Raji (cell line): ENCODE measurements around the gene TMUB1.

Experiments used
- POLR2A ChIP-seq: IDR thresholded peaks from 2 replicates; pipeline ENCODE4 v1.6.1; 2011; ENCODE audit warnings: low read depth, low read length, control low read depth; ENCODE audit not compliant: insufficient read depth

The TMUB1 gene

DNA sequence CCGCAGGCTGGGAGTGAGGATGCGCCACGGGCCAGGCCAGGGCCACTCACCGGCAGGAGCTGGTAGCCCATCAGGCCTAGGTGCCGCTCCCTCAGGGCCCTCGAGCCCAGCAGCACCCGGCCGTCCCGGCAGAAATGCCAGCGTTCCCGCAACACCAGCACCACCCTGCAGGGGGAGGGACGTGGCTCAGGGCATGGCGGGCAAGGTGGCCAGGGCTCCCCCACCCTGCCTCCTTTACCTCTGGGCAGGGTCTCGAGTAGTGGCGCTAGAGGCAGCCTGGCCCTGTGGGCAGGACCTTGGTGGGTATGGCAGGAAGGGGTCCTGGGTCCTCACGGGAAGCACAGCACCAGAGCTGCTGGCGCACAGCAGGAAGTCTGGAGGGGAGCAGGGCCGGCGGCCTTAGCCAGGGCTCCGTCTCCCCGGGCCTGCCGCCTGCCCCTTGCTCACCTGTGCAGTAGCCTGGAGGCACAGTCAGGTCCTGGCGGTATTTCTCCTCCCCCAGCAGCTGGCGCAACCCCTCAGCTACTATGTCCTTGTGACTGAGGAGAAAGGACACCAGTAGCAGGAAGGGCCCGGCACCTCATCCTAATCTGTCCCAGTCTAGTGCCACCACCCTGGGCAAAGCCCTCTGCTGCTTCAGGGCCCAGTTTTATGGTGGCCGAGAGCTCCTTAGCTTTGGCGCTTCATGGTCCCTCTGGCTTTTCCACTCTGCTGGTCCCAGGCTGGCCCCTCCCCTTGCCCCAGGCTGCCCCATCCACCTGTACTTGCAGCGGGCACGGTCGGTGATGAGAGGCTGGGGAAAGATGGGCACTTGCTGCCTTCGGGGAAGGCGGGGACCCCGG, 6.2 kb downstream of the TMUB1 start:
- TF ChIP-seq POLR2A = no peak; the same call in 1 of the 2 replicates

DNA sequence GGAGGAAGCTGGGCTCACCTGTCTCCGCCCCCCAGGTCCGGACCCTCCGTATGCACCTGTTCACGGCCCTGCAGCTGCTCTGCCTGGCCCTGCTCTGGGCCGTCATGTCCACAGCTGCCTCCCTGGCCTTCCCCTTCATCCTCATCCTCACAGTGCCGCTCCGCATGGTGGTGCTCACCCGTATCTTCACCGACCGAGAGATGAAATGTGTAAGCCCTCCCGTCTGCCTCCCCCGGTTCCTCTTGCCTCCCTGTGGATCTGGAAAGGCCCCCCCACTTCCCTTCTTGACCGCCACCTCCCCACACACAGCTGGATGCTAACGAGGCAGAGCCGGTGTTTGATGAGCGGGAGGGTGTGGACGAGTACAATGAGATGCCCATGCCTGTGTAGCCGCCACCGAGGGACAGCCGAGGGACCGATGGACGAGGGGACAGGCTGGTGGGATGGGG, 7.3 kb downstream of the TMUB1 start:
- TF ChIP-seq POLR2A = no peak

DNA sequence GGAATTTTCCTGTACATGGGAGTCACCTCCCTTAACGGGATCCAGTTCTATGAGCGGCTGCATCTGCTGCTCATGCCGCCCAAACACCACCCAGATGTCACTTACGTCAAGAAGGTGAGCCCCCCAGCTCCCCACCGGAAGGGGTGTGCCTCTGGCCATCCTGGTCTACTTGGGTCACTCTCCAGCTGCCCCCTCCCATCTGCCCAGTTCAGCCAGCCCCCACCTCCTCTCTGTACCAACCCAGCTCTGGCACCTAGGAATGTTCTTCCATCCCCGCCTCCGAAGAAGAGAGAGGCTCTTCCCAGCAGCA, 7.7 kb downstream of the TMUB1 start:
- no peak for TF ChIP-seq POLR2A

DNA sequence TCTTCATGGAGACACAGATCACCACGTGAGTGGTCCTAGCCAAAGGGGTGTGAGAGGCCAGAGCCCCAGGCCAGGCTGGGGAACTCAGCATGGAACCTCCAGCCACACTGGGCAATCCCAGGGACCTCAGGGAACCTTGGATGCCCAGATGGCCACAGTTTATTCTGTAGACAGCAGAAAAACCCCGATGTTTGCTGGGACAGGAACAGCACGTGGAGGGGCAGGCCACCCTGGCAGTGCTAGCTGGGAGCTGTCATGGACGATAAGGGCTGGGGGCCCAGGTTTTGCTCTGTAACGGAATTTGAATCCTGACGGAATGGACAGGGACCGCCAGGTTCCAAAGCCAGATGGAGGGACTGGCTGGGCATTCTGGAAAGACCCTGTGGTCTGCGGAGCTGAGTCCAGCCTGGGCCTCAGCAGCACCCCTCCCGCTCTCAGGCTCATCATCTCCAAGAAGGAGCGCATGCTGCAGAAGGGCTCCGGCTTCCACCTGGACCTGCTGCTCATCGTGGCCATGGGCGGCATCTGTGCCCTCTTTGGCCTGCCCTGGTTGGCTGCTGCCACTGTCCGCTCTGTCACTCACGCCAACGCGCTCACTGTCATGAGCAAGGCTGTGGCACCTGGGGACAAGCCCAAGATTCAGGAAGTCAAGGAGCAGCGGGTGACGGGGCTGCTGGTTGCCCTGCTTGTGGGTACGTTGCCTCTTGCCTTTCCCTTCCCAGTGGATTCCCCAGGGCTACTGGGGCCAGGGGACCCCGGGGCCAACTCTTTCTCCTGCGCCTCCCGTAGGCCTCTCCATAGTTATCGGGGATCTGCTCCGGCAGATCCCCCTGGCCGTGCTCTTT, 8.3 kb downstream of the TMUB1 start:
- no peak for TF ChIP-seq POLR2A

DNA sequence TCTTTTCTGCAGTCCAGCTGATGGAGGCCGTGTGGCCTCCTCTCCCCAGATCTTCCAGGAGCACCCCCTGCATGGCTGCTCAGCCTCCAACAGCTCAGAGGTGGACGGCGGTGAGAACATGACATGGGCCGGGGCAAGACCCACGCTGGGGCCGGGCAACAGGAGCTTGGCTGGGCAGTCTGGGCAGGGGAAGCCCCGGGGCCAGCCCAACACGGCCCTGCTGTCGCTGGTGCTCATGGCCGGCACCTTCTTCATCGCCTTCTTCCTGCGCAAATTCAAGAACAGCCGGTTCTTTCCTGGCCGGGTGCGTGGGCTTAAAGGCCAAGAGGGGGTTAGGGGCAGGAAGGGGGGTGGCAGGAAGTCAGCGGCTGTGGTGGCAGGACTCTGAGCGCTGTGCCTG, 9.3 kb downstream of the TMUB1 start:
- no peak for TF ChIP-seq POLR2A

DNA sequence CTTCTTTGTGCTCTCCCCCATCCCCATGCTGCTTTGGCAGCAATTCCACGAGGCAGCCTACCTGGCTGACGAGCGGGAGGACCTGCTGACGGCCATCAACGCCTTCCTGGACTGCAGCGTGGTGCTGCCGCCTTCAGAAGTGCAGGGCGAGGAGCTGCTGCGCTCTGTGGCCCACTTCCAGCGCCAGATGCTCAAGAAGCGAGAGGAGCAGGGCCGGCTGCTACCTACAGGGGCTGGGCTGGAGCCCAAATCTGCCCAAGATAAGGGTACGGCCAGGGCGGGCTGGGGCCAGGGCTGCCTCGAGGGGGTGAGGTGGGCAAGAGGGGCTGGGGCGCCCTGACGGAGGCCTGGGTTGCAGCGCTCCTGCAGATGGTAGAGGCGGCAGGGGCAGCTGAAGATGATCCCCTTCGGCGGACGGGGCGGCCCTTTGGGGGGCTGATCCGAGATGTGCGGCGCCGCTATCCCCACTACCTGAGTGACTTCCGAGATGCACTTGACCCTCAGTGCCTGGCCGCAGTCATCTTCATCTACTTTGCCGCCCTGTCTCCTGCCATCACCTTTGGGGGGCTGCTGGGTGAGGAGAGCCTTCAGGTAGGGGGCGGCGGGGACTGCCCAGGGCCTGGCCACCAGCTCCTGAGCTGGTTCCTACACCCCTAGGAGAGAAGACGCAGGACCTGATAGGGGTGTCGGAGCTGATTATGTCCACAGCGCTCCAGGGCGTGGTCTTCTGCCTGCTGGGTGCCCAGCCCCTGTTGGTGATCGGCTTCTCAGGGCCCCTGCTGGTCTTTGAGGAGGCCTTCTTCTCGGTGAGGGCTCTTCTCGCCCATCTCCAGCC, 12.0 kb downstream of the TMUB1 start:
- no peak for TF ChIP-seq POLR2A

DNA sequence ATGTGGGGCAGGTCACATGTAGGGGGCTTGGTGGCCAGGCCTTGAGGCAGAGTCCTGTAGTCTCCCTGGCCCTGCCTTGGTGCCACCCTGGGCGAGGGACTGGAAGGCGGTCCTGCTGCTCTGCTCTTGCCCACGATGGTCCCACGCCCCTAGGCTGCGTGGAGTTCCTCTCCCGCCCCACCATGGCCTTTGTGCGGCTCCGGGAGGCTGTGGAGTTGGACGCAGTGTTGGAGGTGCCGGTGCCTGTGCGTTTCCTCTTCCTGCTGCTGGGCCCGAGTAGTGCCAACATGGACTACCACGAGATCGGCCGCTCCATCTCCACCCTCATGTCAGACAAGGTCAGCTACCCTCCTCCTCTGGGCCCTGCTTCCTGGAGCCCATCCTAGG, 12.7 kb downstream of the TMUB1 start:
- no peak for TF ChIP-seq POLR2A

DNA sequence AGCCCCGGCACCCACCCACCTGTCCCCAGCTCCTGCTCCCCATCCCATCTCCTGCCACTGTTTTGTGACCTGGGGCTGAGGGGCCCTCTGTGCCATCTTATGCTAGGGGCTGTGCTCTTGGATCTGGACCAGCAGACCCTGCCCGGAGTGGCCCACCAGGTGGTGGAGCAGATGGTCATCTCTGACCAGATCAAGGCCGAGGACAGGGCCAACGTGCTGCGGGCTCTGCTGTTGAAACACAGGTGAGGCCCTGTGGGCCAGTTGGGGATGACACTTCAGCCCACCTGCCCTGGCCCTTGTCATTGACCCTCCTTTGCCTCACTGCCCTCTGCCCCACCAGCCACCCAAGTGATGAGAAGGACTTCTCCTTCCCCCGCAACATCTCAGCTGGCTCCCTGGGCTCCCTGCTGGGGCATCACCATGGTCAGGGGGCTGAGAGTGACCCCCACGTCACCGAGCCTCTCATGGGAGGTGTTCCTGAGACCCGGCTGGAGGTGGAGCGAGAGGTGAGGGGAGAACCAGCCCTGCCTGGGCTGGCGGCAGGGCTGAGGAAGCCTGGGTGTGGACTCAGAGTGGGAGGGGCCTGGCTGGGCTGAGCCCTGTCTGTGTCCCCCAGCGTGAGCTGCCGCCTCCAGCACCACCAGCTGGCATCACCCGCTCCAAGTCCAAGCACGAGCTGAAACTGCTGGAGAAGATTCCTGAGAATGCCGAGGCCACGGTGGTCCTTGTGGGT, 13.3 kb downstream of the TMUB1 start:
- TF ChIP-seq POLR2A = no peak

DNA sequence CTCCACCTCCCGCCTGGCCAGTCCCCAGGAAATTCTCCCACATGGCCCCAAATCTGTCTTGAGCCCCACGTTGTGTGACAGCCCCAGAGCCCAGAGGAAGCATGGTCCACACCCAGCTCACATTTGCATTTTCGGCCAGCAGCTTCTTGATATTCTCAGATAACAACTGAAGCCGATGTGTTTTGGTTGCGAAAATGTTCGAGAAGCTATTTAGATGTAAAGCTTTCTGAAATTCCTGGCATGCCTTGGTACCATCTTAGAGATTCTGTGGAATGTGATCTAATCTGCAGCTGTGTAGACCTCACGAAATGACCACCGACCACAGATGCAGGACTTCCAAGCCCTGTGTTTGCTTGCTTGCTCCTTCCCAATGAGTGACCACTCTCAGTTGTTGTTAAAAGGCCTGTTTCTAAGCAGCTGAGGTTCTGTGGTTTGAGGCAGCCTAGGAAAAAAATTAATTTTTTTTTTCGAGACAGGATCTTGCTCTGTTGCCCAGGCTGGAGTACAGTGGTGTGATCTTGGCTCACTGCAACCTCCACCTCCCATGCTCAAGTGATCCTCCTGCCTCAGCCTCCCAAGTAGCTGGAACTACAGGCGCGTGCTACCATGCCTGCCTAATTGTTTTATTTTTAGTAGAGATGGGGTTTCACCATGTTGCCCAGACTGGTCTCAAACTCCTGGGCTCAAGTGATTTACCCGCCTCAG, 15.1 kb downstream of the TMUB1 start:
- TF ChIP-seq POLR2A = no peak

DNA sequence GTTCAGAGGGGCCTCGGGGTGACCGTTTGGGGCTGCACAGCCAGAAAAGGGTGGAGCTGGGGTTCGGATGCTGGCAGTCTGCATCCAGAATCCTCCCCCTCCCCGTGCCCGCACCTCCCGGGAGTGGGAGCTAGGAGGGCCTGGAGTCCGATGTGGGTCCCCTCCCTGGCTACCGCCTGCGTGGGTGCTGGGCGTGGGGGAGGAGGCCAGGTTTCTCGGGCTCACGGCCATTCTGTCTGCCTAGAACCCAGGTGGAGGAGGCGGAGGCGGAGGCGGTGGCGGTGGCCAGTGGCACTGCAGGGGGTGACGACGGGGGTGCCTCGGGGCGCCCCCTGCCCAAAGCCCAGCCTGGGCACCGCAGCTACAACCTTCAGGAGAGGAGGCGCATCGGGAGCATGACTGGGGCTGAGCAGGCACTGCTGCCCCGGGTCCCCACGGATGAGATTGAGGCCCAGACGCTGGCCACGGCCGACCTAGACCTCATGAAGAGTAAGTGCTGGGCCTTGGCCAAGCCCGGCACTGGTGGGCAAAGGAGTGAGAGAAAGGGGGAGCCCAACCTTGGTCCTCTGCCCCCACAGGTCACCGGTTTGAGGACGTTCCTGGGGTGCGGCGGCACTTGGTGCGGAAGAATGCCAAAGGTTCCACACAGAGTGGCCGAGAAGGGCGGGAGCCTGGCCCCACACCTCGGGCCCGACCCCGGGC, 16.9 kb downstream of the TMUB1 start:
- TF ChIP-seq POLR2A = no peak

DNA sequence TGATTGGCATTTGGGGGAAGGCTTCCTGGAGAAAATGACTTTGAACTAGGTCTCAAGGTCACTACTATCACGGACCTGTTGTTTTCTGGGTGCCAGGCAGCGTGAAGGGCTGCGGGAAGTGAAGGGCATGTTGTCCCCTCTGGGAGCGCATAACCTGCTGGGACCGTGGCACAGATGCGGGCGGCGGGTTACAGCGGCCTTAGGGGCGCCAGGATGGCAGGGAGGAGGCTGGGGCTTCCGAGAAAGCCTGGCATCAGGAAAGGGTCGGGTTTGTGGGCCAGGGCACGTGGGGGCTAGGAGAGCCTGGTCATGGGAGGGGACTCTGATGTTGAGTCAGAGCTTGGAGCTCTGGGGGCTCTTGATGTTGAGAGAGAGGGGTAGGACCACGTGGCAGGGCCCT, 17.8 kb downstream of the TMUB1 start:
- no peak for TF ChIP-seq POLR2A

DNA sequence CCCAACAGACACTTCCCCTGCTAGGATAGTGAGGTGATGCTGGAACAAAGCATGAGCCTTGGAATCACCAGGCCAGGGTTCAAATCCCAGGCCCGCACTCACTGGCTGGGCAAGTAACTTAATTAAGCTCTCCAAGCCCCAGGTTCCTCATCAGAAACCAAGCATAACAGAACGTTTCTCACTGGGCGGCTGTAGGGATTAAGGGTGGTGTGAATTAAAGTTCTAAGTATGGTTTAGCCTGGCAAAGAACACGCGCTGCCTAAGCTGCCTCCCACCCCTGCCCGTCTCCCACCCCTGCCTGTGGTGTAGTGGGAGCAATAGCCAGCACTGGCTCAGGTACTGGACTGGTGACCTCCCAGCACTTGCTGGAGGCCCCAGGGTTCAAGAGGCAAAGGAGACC, 18.3 kb downstream of the TMUB1 start:
- TF ChIP-seq POLR2A = no peak

DNA sequence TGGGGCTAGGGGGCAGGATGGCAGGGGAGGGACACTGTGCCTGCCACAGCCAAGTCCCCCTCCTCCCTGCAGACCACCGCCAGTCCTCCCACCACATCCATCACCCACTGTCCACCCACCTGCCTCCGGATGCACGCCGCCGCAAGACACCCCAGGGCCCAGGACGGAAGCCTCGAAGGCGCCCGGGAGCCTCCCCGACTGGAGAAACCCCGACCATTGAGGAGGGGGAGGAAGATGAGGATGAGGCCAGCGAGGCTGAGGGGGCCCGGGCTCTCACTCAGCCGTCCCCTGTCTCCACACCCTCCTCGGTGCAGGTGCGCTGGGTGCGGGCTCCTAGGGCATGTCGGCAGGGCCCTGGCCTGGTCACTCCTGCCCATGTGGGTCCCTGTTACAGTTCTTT, 18.8 kb downstream of the TMUB1 start:
- TF ChIP-seq POLR2A = no peak

DNA sequence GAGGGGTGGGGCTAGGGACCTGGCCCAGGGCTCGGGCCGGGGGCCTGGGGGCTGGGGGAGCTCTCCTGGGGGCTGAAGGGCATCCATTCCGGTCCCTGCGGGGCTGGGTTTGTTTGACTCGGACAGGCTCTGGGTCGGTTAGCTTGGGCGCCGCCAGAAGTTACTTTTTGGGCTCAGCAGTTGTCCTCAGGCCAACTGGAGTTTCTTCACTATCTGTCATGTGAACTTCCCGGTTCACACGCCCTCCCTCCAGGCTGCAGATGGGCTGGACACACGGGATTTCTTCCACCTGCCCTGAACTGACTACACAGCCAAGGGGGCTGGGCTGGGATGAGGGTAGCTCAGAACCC, 20.1 kb downstream of the TMUB1 start:
- TF ChIP-seq POLR2A = no peak
